Measurements from ENCODE around the gene SPIN1.

- TF ChIP-seq ZNF513 (tag by site-specific recombination; IDR thresholded peaks at IDR 0.05): no peak
- TF ChIP-seq CTCF (tag by site-specific recombination; IDR thresholded peaks at IDR 0.05): no peak
- TF ChIP-seq BCL11B (tag by site-specific recombination; IDR thresholded peaks at IDR 0.05; ENCODE audit: low read depth): no peak
- TF ChIP-seq ZNF768 (tag by site-specific recombination; IDR thresholded peaks at IDR 0.05): no peak
- TF ChIP-seq ZNF558 (tag by site-specific recombination; IDR thresholded peaks at IDR 0.05): no peak
- TF ChIP-seq ZNF596 (tag by site-specific recombination; IDR thresholded peaks at IDR 0.05): no peak
These were observed 30.7 kb downstream of the SPIN1 start for GRCh38 chr9:88418715-88419540.
